ENCODE data around the gene TMEM120A. TPM values are rescaled to one million over a fixed set of nuclear protein-coding genes. Genes with fewer than 3 reads are reported as not detected.

Gene TMEM120A
- total and polyA plus RNA-seq, 10 of the 15 experiments (the other 5 are each of a cell fraction or from before 2014, with no cell fraction given), result 0.43 to 86.6 (median 18.5) TPM

DNA sequence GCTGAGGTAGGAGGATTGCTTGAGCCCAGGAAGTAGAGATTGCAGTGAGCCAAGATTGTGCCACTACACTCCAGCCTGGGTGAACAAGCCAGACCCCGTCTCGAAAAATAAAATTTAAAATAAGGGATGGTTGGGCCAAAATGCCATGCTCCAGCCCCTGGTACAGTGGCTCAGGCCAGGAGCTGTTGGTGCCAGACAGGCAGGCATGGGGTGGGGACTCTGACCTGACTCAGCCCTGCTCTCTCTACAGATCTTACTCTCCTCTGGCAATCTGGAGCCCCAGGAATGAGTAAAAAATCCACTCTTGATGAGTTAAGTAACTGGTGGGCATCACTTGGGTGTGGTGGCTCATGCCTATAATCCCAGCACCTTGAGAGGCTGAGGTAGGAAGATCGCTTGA is 8.4 kb upstream of the TMEM120A start (continued):
- TF ChIP-seq REST (IDR thresholded peaks at IDR 0.05; ENCODE audit: low read depth, low read length) (no peak), NR2C1 (IDR thresholded peaks at IDR 0.05) (no peak)

DNA sequence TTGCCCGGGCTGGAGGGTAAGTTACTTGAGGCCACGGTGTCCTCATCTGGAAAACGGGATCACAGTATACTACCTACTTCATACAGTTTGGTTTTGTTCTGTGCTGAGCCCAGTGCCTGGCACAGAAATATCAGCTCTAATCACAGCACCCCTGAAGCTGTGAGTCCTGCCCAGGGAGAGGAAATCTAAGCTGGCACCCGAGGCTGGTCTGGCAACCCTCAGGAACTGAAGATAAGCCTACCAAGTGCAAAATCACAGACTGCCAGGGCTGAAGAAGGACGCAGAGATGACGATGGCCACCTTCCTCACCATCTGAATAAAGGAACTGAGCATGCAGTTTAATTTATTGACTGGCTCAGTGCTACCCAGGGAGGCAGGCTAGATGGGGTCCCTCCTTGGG is 7.7 kb upstream of the TMEM120A start:
- DNase-seq (ENCODE audit: low read depth, low spot score) (no peak), FAIRE-seq (no peak), ATAC-seq (no peak)
- WGBS (ENCODE audit: insufficient coverage, insufficient replicate concordance, low lambda C conversion rate, missing lambda C conversion rate), result 81% methylated on average over 6 of the region's 6 CpGs
- ChIA-PET POLR2A (no interaction called here), SMC1A (ENCODE audit: uncharacterized antibody, unreplicated experiment) (no interaction called here), CTCF (no interaction called here), RAD21 (ENCODE audit: unreplicated experiment) (no interaction called here)
- Histone ChIP-seq H3K4me1 (ENCODE audit: control insufficient read depth, insufficient read depth, low read length) (no peaks in the 10 kb centered on the region), H3K4me2 (ENCODE audit: control insufficient read depth, insufficient read depth) (no peak overlapping the region), H3K9ac (ENCODE audit: control insufficient read depth, insufficient read depth, low read length) (no peak overlapping the region), H3K9me3 (replicated peaks; ENCODE audit: control insufficient read depth, insufficient read depth, low read length) (no peaks in the 10 kb centered on the region), H3K27ac (ENCODE audit: control insufficient read depth, insufficient read depth) (no peak overlapping the region), H3K4me3 (no peak overlapping the region), H3K36me3 (ENCODE audit: control insufficient read depth in 2 of 2, insufficient read depth in 2 of 2, low read length in 1 of 2) (peaks cover 3 to 8% of the 10 kb centered on the region in 2 experiments; a peak in 2 of 4 replicates), H3K27me3 (replicated peaks in 1 of 2; ENCODE audit: control insufficient read depth in 2 of 2, insufficient read depth in 2 of 2, low read length in 1 of 2) (no peaks in the 10 kb centered on the region), H4K20me1 (ENCODE audit: control insufficient read depth, insufficient read depth) (no peaks in the 10 kb centered on the region), H3K79me2 (ENCODE audit: control insufficient read depth, insufficient read depth, low read length) (no peaks in the 10 kb centered on the region), H2AFZ (ENCODE audit: control insufficient read depth, low read depth, low read length) (no peak overlapping the region)
- no TSS peak for BruUV-seq (replicated peaks)
- in situ Hi-C loops (cut with MboI), result no loop called here
- TF ChIP-seq STAT1 (conservative IDR thresholded peaks at IDR 0.05), result no peak
- TF ChIP-seq HDAC2 (IDR thresholded peaks at IDR 0.05), result no peak
- no peak for TF ChIP-seq CREB1 (IDR thresholded peaks at IDR 0.05; ENCODE audit: low read depth)
- TF ChIP-seq POLR2AphosphoS5 (IDR thresholded peaks at IDR 0.05; ENCODE audit: low read length), result no peak
- TF ChIP-seq BMI1 (IDR thresholded peaks at IDR 0.05; ENCODE audit: borderline replicate concordance), result no peak
- TF ChIP-seq ZBTB33 (IDR thresholded peaks at IDR 0.05), result no peak
- TF ChIP-seq RELA (IDR thresholded peaks at IDR 0.05; ENCODE audit: borderline replicate concordance, partially characterized antibody), result no peak
- TF ChIP-seq NFXL1 (IDR thresholded peaks at IDR 0.05; ENCODE audit: borderline replicate concordance), result no peak
- no peak for TF ChIP-seq BACH1 (IDR thresholded peaks at IDR 0.05; ENCODE audit: borderline replicate concordance)
- TF ChIP-seq HDGF (IDR thresholded peaks at IDR 0.05), result no peak
- TF ChIP-seq NFYA (IDR thresholded peaks at IDR 0.05; ENCODE audit: borderline replicate concordance, low read depth, low read length), result no peak
- TF ChIP-seq SIN3A (IDR thresholded peaks at IDR 0.05; ENCODE audit: low read depth, low read length), result no peak
- no peak for TF ChIP-seq ZNF274 (IDR thresholded peaks at IDR 0.05; ENCODE audit: insufficient read depth, insufficient read length)
- TF ChIP-seq ESRRA (IDR thresholded peaks at IDR 0.05; ENCODE audit: low read length), result no peak
- TF ChIP-seq YY1 (IDR thresholded peaks at IDR 0.05; ENCODE audit: low read depth, low read length), result no peak
- TF ChIP-seq CHD2 (IDR thresholded peaks at IDR 0.05; ENCODE audit: borderline replicate concordance, low read depth, low read length), result no peak
- intact Hi-C loops (cut with micrococcal nuclease; ENCODE audit: unreplicated experiment), result no loop called here

Measured in GM12878 (cell line).